Measurements from ENCODE around the gene KIAA0825. TPM values are rescaled to one million over a fixed set of nuclear protein-coding genes. Genes with fewer than 3 reads are reported as not detected.

Gene KIAA0825
- total RNA-seq, 1 experiment from 2014 or later: 1.3 TPM

DNA sequence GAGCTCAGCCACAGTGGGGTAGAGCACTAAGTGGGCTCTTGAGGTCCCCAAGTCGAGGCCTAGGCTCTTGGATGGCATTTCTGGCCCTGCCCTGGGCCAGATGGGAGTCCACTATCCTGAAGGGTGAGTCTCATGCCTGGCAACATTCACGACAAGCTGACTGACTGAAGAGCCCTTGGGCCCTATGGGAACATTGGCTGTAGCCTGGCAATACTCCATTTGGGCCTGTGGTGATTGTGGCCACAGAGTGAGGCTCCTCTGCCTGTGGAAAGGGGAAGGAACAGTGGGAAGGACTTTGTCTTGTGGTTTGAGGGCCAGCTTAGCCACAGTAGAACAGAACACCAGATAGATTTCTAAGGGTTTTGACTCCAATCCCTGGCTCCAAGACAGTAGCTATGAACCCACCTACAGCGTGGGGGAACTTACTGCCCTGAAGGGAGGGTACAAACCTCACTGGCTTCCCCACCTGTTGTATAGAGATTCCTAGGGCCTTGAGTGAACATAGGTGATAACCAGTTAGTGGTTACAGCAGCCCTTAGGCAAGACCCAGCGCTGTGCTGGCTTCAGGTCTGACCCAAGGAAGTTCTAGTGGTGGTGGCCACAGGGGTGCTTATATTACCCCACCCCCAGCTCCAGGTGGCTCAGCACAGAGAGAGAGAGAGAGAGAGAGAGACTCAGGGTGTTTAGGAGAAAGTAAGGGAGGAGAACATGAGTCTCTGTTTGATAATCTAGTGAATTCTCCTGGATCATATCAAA lies 72.4 kb downstream of the KIAA0825 start:
- DNase-seq (ENCODE audit: low spot score) (no peak), ATAC-seq (no peak)
- H3K9me3 Mint-ChIP-seq: peaks cover 58% of the 10 kb centered on the region

DNA sequence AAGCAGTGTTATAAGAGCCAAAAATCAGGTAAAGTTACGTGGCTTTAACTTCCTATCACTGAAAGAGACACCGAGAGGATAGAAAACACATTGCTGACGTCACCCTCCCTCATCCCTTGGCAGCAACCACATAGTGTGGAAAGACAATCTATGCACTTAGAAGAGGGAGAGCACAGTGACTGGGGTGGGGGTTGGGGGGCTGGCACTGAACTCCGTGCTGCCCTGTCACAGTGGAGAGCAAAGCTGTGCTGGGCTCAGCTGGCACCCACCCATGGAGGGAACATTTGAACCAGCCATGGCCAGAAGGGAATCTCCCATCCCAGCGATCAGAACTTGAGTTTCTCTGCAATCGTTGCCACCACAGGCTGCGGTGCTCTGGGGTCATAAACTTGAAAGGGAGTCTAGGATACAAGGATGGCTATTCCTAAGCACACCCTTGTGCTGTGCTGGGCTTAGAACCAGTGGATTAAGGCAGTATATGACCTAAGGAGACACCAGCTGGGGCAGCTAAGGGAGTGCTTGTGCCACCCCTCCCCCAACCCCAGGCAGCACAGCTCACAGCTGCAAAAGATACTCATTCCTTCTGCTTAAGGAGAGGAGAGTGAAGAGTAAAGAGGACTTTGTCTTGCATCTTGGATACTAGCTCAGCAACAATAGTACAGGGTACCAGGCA lies 73.4 kb downstream of the KIAA0825 start:
- Mint-ChIP-seq H3K4me1 (no peaks in the 10 kb centered on the region), H3K4me3 (no peak overlapping the region), H3K27ac (no peak overlapping the region), H3K36me3 (peaks cover 51% of the 10 kb centered on the region), H3K27me3 (ENCODE audit: low read depth) (peaks cover 4% of the 10 kb centered on the region; the same call in 1 of the 2 replicates), H3K9me3 (peaks cover 64% of the 10 kb centered on the region)
- POLR2A ChIA-PET: no interaction called here
- CTCF ChIA-PET: no interaction called here
- DNase-seq (ENCODE audit: low spot score) (no peak), ATAC-seq (no peak)
- TF ChIP-seq, protein P1, sequence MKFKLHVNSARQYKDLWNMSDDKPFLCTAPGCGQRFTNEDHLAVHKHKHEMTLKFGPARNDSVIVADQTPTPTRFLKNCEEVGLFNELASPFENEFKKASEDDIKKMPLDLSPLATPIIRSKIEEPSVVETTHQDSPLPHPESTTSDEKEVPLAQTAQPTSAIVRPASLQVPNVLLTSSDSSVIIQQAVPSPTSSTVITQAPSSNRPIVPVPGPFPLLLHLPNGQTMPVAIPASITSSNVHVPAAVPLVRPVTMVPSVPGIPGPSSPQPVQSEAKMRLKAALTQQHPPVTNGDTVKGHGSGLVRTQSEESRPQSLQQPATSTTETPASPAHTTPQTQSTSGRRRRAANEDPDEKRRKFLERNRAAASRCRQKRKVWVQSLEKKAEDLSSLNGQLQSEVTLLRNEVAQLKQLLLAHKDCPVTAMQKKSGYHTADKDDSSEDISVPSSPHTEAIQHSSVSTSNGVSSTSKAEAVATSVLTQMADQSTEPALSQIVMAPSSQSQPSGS (CRISPR knock-in tag; IDR thresholded peaks at IDR 0.05; ENCODE audit: borderline replicate concordance, low read depth): no peak
- TF ChIP-seq SMAD4 (CRISPR knock-in tag; IDR thresholded peaks at IDR 0.05): no peak
- TF ChIP-seq, protein P2, sequence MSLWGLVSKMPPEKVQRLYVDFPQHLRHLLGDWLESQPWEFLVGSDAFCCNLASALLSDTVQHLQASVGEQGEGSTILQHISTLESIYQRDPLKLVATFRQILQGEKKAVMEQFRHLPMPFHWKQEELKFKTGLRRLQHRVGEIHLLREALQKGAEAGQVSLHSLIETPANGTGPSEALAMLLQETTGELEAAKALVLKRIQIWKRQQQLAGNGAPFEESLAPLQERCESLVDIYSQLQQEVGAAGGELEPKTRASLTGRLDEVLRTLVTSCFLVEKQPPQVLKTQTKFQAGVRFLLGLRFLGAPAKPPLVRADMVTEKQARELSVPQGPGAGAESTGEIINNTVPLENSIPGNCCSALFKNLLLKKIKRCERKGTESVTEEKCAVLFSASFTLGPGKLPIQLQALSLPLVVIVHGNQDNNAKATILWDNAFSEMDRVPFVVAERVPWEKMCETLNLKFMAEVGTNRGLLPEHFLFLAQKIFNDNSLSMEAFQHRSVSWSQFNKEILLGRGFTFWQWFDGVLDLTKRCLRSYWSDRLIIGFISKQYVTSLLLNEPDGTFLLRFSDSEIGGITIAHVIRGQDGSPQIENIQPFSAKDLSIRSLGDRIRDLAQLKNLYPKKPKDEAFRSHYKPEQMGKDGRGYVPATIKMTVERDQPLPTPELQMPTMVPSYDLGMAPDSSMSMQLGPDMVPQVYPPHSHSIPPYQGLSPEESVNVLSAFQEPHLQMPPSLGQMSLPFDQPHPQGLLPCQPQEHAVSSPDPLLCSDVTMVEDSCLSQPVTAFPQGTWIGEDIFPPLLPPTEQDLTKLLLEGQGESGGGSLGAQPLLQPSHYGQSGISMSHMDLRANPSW (CRISPR knock-in tag; conservative IDR thresholded peaks at IDR 0.05; ENCODE audit: low read depth): no peak
- no peak for TF ChIP-seq ZNF423 (CRISPR knock-in tag; IDR thresholded peaks at IDR 0.05)
- TF ChIP-seq TEAD4 (CRISPR knock-in tag; IDR thresholded peaks at IDR 0.05): no peak
- TF ChIP-seq ATF1 (CRISPR knock-in tag; IDR thresholded peaks at IDR 0.05): no peak

More for the DNA sequence above, 72.4 kb downstream of the KIAA0825 start:
- ChIA-PET POLR2A (no interaction called here), CTCF (no interaction called here)
- H3K27ac Mint-ChIP-seq: no peak overlapping the region
- TF ChIP-seq CREB1 (CRISPR knock-in tag; IDR thresholded peaks at IDR 0.05) (no peak), NFATC4 (CRISPR knock-in tag; IDR thresholded peaks at IDR 0.05) (no peak), ZNF396 (CRISPR knock-in tag; IDR thresholded peaks at IDR 0.05; ENCODE audit: borderline replicate concordance) (no peak), ZNF317 (CRISPR knock-in tag; IDR thresholded peaks at IDR 0.05; ENCODE audit: borderline replicate concordance, low read depth) (no peak), JUN (CRISPR knock-in tag; IDR thresholded peaks at IDR 0.05) (no peak), KAT7 (CRISPR knock-in tag; IDR thresholded peaks at IDR 0.05; ENCODE audit: borderline replicate concordance) (no peak), SP1 (CRISPR knock-in tag; conservative IDR thresholded peaks at IDR 0.05) (no peak), ETV6 (CRISPR knock-in tag; IDR thresholded peaks at IDR 0.05) (no peak), TEAD4 (CRISPR knock-in tag; IDR thresholded peaks at IDR 0.05) (no peak)
- TF ChIP-seq, protein P3, sequence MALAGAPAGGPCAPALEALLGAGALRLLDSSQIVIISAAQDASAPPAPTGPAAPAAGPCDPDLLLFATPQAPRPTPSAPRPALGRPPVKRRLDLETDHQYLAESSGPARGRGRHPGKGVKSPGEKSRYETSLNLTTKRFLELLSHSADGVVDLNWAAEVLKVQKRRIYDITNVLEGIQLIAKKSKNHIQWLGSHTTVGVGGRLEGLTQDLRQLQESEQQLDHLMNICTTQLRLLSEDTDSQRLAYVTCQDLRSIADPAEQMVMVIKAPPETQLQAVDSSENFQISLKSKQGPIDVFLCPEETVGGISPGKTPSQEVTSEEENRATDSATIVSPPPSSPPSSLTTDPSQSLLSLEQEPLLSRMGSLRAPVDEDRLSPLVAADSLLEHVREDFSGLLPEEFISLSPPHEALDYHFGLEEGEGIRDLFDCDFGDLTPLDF (CRISPR knock-in tag; IDR thresholded peaks at IDR 0.05): no peak
- TF ChIP-seq, protein P4, sequence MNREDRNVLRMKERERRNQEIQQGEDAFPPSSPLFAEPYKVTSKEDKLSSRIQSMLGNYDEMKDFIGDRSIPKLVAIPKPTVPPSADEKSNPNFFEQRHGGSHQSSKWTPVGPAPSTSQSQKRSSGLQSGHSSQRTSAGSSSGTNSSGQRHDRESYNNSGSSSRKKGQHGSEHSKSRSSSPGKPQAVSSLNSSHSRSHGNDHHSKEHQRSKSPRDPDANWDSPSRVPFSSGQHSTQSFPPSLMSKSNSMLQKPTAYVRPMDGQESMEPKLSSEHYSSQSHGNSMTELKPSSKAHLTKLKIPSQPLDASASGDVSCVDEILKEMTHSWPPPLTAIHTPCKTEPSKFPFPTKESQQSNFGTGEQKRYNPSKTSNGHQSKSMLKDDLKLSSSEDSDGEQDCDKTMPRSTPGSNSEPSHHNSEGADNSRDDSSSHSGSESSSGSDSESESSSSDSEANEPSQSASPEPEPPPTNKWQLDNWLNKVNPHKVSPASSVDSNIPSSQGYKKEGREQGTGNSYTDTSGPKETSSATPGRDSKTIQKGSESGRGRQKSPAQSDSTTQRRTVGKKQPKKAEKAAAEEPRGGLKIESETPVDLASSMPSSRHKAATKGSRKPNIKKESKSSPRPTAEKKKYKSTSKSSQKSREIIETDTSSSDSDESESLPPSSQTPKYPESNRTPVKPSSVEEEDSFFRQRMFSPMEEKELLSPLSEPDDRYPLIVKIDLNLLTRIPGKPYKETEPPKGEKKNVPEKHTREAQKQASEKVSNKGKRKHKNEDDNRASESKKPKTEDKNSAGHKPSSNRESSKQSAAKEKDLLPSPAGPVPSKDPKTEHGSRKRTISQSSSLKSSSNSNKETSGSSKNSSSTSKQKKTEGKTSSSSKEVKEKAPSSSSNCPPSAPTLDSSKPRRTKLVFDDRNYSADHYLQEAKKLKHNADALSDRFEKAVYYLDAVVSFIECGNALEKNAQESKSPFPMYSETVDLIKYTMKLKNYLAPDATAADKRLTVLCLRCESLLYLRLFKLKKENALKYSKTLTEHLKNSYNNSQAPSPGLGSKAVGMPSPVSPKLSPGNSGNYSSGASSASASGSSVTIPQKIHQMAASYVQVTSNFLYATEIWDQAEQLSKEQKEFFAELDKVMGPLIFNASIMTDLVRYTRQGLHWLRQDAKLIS (CRISPR knock-in tag; IDR thresholded peaks at IDR 0.05; ENCODE audit: borderline replicate concordance): no peak
- TF ChIP-seq, protein P5, sequence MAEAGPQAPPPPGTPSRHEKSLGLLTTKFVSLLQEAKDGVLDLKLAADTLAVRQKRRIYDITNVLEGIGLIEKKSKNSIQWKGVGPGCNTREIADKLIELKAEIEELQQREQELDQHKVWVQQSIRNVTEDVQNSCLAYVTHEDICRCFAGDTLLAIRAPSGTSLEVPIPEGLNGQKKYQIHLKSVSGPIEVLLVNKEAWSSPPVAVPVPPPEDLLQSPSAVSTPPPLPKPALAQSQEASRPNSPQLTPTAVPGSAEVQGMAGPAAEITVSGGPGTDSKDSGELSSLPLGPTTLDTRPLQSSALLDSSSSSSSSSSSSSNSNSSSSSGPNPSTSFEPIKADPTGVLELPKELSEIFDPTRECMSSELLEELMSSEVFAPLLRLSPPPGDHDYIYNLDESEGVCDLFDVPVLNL (CRISPR knock-in tag; IDR thresholded peaks at IDR 0.05; ENCODE audit: borderline replicate concordance, low read depth): no peak
- TF ChIP-seq, protein P6, sequence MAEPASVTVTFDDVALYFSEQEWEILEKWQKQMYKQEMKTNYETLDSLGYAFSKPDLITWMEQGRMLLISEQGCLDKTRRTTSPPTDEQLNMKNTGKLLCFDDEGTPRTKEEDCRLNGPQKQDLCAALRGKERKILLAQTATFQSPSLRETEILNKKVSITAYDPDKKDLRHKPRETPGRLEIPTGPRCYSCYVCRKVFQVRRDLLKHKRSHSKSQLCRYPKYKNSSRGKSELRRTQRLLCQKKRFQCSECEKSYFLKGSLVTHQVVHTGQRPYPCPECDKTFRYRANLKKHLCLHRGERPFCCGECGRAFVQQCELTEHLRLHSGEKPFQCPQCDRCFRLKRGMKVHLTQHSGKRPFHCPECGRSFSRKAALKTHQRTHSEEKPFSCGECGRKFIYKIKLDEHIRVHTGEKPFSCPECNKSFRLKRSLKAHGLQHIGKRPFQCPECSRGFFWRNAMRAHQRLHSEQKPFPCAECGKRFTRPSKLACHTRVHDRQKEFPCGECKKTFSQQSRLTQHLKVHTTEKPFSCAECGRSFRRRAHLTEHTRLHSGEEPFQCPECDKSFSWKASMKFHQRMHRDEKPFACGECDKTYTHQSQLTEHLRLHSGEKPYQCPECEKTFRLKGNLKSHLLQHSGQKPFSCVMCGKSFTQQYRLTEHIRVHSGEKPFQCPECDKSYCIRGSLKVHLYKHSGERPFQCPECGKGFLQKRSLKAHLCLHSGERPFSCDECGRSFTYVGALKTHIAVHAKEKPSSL (CRISPR knock-in tag; conservative IDR thresholded peaks at IDR 0.05): no peak
- TF ChIP-seq, protein P7, sequence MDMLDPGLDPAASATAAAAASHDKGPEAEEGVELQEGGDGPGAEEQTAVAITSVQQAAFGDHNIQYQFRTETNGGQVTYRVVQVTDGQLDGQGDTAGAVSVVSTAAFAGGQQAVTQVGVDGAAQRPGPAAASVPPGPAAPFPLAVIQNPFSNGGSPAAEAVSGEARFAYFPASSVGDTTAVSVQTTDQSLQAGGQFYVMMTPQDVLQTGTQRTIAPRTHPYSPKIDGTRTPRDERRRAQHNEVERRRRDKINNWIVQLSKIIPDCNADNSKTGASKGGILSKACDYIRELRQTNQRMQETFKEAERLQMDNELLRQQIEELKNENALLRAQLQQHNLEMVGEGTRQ (CRISPR knock-in tag; IDR thresholded peaks at IDR 0.05): no peak
- H3K27me3 Mint-ChIP-seq (ENCODE audit: low read depth): no peaks in the 10 kb centered on the region
- peaks cover 45% of the 10 kb centered on the region for H3K36me3 Mint-ChIP-seq
- H3K4me1 Mint-ChIP-seq: no peaks in the 10 kb centered on the region
- no peak overlapping the region for H3K4me3 Mint-ChIP-seq
